Anterior cingulate cortex (tissue), 58 donors: Measurements from ENCODE around the gene ATE1.
"Not testable (repeated sequence)": the region's sequence is repeated elsewhere in the genome, so short reads cannot be mapped to it uniquely, and the experiment has no call there.

Experiments used
- DNase-seq, 58 donors: peaks; one replicate each; lab custom pipeline; 2025; lab: John Stamatoyannopoulos, UW

ATE1 gene

GRCh38 chr10:121797490-121797889, 130.3 kb downstream of the ATE1 start:
- no peak for DNase-seq

DNA sequence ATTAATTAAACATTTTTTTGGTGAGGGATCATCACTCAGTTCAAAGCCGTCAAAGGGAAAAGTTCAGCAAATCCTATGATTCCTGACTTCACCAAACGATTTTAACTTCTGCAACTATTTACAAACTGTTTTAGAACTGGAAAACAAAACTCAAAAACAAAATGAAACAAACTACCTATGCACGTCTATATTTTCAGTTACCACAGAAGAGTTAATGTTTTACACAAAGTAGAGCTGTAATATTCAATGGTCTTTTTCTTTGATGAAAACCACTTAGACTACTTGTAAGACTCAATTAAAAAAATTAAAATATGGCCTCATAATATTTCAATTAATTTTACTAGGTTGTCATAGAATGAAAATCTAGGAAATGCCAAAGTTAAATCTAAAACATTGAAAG, 131.5 kb downstream of the ATE1 start:
- DNase-seq: no peak

DNA sequence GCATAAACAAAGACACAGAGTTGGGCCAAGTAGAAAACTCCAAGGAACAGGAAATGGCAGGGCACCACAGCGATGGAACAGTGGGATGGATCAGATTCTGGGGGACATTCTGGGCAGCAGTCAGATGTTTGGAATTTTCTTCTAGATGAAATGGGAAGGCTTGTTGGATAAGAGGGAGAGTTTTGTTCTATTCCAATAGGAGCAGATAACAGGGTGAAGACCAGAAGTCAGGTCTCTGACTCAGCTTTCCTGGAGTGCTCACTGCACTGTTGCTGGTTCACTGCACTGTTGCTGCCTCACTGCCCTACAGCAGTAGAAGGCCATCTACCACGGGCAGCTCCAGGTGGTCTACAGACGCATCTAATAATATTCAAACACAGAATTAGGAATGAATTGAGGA, 135.6 kb downstream of the ATE1 start:
- DNase-seq: no peak

DNA sequence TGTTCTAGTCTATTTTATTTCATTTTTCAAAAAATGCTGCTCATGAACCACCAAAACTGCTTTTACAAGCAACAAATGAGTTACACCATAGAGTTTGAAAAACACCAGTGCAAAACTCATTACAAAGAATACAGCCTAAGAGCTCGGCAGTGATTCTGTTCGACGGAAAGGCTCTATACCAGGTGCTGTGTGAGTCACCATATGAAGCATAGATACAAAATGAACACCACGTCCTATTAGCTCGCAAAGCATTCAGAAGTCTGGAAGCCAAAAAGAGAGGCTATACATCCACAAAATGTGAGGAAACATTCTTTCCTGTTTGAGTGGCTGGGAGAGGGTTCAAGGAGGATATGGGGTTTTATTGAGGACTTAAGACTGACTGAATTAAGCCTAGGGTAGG, 136.1 kb downstream of the ATE1 start:
- DNase-seq: no peak

DNA sequence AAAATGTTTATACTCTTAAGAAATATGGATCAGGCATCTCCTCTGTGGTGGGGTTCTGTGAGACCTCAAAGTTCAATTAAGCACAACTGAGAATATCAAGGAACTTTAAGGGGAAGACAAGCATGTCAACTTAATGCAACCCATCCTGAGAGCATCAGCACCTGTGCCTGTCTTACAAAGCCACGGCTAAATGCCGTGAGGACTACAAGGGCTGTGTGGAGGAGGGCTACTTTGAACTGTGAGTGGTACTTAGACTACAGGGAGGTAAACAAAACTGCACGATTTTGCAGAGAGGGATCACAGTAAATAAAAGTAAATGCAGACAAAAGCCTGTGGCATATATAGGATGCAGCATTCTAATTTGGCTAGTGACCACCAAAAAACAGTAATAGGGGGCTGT, 139.1 kb downstream of the ATE1 start:
- DNase-seq: no peak

GRCh38 chr10:121788115-121788514, 139.7 kb downstream of the ATE1 start:
- no peak for DNase-seq

DNA sequence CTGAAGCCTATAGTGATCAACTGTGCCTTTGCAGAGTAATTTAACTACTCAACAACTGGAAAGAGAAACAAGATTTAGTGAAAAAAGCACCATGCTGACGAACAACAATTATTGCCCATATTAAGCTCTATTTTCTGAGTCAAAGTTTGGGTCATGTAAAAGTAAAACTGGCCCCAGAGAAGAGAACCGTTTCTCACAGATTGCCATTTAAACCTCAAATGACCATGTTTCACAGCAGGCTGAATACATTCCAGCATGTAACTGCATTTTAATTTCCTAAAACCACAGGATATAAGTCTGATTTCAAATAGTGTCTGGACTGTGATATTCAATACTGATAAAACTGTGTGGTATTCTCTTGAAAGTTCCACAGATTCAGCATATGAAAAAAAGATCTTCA, 140.7 kb downstream of the ATE1 start:
- no peak for DNase-seq

DNA sequence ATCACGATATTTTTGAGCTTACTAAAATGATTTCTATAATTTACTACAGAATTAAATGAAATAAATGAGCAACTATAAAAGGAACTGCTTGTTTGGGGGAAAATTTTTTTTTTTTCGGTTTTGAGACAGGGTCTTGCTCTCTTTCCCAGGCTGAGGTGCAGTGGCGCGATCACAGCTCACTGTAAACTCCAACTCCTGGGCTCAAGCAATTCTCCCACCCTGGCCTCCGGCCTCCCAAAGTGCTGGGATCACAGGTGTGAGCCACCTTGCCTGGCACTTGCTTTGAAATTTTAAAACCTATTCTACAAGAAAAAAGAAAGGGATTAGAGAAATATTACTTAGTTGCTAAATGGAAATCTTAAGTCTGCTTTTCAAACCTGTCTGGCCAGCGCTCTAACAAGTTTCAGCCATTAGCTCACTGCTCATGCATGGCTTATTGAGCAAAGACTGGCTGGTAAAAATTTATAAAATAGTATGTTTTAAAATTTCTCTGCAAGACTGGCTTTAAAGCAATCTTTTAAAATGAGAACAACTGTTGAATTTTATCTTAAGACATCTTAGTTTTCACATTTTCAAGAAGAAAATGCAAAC, 144.0 kb downstream of the ATE1 start:
- DNase-seq: no peak

- no peak for DNase-seq
Measured at GRCh38 chr10:121781101-121781500, 146.7 kb downstream of the ATE1 start.

DNA sequence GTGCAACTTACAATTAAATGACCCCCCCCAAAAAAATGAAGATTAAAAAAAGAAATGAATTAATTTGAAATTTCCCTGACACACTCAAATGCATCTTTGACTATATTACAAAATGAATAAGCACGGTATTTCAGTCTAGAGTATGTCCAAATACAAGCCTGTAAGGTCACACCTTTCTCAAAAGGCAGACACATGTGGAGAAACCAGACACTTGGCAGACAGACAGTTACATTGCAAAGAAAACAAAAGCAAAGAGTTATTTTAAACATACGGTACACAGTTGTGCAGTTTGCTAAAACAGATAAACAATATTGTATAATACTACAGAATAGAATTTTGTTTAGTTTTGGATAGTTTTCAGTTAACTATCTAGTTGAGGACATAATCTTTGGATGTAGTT, 153.0 kb downstream of the ATE1 start:
- DNase-seq: no peak

DNA sequence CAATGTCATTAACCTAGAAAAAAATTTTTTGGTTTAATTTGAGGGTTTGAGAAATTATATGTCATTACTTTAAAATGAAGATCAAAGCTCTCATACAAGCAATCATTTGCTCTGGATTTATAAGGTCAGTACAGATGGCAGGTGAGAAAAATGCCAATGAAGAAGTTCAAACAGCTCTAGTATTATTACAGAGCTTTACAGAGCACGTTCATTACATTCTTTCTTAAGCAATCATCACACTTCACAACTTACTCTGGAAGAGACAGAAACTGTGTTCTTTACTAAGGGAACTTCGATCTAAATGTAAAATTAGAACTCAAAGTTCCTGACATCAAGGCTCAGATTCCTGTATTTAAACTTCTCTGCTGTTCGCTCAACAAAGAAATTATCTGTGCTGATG, 153.4 kb downstream of the ATE1 start:
- no peak for DNase-seq

DNA sequence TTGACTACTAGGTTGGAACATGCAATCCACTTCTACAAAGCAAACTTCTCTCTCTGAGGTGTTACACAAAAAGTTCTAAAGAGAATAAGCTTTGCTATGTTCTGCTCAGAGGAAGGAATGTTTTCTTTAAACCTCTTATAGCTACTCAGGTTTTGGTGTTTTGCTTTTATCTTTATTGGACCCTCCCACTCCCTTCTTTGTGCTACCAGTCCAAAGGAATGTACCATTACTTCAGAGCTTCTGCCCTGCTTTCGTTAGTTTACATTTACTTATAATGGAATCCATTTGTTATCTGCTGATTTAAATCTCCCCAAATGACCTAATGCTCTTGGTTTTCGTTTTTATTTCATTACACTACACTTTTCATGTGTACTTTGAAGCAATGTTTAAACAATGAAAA, 154.9 kb downstream of the ATE1 start:
- no peak for DNase-seq

DNA sequence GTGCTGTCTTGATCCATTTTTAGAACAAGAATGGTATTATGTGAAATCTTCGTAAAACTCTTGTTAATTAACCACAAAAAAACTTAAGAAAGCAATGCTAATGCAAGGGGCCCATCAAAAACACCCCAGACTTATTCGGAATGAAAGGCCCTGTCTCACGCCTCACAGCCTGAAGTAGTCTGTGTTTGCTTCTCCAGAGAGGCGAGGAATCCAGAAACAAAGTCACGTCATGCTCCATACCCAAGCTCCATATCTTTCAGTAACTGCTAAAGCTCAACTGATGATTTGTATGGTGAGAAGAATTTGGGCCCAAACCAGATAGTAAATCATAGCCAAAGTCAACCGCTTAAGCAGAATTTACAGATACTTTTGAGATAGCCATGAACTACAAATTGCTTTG, 155.4 kb downstream of the ATE1 start:
- no peak for DNase-seq

GRCh38 chr10:121771966-121772365, 155.9 kb downstream of the ATE1 start:
- DNase-seq: no peak

DNA sequence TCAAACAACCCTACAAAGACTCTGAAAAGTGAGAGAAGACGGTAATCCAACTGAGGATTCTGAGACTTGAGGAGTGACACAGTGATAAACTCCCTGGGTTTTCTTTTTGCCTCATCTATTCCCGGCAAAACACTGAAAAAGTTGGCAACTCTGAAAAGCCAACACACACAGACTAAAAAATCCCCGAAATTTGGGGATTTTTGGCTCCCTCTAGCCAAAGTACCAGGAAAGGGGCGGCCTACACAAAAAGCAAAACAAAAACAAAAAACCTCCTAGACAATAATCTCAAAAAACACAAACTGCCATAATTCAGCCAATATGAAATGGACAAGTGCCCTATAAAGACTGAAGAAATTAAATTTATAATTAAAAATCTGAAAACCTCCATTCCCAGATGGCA, 161.4 kb downstream of the ATE1 start:
- DNase-seq: no peak

DNA sequence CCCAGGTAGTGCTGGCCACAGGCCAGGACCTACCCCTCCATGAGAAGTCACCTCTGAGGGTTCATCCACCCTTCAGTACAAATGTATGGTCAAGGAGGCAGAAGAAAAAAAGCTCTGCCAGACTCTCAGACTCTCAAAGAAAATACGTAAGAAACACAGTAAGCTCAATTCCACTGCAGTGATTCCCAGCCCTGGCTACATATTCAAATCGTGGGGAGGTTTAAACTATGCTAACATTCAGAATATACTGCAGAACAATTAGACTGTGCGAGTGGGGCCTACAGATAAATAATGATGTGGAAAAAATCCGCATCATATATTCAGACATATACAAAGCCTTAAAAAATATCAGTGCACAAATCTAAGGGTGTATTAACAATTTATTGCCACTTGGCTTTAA, 162.6 kb downstream of the ATE1 start:
- DNase-seq: no peak

DNA sequence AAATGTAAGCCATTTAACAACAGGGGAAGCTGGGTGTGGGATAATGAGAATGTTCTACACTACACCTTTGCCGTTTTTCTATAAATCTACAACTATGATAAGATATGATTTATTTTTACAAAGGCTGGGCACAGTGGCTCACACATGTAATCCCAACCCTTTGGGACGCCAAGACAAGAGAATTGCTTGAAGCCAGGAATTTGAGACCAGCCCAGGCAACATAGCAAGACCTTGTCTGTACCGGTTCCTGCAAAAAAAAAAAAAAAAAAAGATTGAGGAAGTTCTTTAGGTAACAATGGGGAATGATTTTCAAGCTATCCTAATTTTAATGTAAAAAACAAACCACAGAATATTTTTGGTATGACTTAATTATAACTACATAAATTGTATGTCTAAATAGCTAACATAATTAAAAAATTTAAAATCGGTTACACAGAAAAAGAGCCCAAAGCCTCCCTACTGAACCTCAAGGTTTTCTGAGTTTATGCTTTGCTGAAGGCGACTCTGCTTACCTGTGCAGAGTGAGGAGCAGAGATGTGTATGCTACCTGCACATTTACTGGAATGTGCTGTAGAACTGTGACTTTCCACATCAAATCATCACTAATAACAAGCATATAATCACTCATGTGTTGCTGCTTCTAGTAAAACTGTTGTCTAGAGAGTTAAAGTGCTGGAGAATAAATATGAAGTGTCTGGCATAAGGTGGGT, 163.4 kb downstream of the ATE1 start:
- no peak for DNase-seq

- DNase-seq: not testable (repeated sequence)
Measured at GRCh38 chr10:121757241-121757640, 170.6 kb downstream of the ATE1 start.

- DNase-seq: not testable (repeated sequence)
Measured at GRCh38 chr10:121755496-121755895, 172.3 kb downstream of the ATE1 start.

DNA sequence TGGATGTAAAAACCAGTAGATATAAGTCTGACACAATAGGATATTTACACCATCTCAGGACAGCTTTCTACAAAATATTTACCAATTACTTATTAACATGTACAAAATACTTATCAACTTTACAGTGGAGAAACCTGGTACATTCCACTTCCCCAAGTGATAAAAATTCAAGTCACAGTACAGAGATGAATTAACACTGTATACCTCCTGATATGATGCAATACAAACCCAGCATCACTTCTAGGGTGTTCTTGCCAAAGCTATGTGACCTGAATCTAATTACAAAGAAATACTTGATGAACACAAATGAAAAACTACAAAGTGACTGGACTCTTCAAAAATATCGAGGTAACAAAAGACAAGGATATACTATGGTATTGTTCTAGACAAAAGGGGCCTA, 173.2 kb downstream of the ATE1 start:
- DNase-seq: no peak

DNA sequence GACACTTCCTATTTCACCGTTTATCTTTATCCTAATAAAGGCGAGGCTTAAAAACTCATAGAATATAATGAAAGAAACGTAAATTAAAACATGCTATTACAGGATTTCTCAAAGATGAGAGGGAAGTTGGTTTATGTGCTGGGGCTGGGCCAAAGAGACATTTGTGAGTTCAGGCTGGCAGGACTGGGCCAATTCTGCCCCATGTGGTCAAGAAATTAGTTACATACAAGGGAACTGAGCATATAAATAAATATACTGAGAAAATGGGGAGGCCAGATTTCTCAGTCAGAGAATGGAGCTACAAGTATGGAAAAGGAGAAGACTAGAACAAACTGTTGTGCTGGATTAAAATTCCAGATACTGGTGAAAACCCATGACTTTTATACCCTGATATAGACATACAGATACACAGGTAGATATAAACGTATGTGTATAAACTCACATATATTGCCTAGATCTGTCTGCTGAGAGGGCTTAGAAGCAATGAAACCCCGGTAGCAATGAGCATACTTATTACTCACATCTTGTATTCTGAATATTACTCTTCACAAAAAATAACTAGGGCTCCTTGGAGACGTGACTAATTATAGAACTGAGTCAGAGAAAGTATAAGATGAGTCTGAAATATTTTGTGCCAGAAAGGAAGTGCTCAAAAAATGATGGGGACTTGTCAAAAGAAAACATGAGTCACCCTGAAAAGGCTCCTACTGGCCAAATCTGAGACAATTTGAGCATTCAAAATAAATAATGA, 173.9 kb downstream of the ATE1 start:
- no peak for DNase-seq

DNA sequence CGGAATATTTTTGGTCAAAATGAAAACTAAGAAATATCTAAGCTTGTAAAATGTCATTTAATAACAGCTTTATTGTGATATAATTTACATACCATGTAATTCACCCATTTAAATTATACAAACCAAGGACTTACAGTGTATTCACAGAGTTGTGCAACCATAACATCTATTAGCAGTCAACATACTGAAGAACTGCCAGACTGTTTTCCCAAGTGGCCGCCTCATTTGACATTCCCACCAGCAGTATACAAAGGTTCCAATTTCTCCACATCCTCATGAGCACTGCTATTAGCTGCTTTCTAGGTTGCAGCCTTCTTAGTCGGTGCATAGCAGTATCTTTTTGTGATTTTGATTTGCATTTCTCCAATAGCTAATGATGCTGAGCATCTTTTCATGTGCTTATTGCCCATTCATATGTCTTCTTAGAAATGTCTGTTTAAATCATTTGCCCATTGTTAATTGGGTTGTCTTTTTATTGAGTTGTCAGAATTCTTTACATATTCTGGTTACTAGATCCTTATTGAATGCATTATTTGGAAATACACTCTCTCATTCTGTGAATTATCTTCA, 176.6 kb downstream of the ATE1 start:
- DNase-seq: no peak
